K562 (cell line): Measurements from ENCODE around the gene OR2V2. TPM values are rescaled to one million over a fixed set of nuclear protein-coding genes. Genes with fewer than 3 reads are reported as not detected.
A peak's percentile ranks its signal among the peaks of the same experiment; 100 is the strongest.

Source experiments
- ATF7 ChIP-seq: fragments of 450-650 bp; IDR thresholded peaks from 2 replicates; pipeline ENCODE4 v1.7.1; 2014; ENCODE audit warnings: mild to moderate bottlenecking, moderate library complexity
- CREM ChIP-seq: IDR thresholded peaks from 2 replicates; pipeline ENCODE4 v1.6.1; 2014; ENCODE audit warnings: antibody characterized with exemption, low read depth
- E2F1 ChIP-seq: sonication (generic); formaldehyde crosslinking; IDR thresholded peaks from 2 replicates; pipeline ENCODE4 v1.8.1; 2023; ENCODE audit warnings: mild to moderate bottlenecking, missing genetic modification reagents, moderate library complexity
- ETS1 ChIP-seq: conservative IDR thresholded peaks from 2 replicates; pipeline ENCODE4 v1.6.1; 2011; ENCODE audit warnings: low read depth, mild to moderate bottlenecking, low read length; ENCODE audit not compliant: control insufficient read depth
- FOXM1 ChIP-seq, 2 experiments: fragments of 450-650 bp in 1 of 2; sonication (generic) in 1 of 2; formaldehyde crosslinking in 1 of 2; IDR thresholded peaks; 2 replicates each; pipeline versions ENCODE4 v1.6.1 to v1.9.0; 2017 to 2022; ENCODE audit warnings: low read depth in 2 of 2, mild to moderate bottlenecking in 2 of 2, missing genetic modification reagents in 1 of 2, moderate library complexity in 1 of 2
- GTF2A2 ChIP-seq: IDR thresholded peaks from 2 replicates; pipeline ENCODE4 v1.6.1; 2016; ENCODE audit warnings: mild to moderate bottlenecking, missing genetic modification characterization, missing compliant biosample characterization
- HDAC1 ChIP-seq, 2 experiments: fragments of 450-650 bp; IDR thresholded peaks; 2 replicates each; pipeline ENCODE4 v1.6.1; 2016 to 2017; ENCODE audit warnings: inconsistent platforms in 1 of 2, mild to moderate bottlenecking in 1 of 2, moderate library complexity in 1 of 2
- HDAC8 ChIP-seq: fragments of 450-650 bp; IDR thresholded peaks from 2 replicates; pipeline ENCODE4 v1.6.1; 2016; ENCODE audit warnings: mild to moderate bottlenecking, missing genetic modification characterization, moderate library complexity, missing compliant biosample characterization
- MAZ ChIP-seq, 2 experiments: fragments of 450-650 bp in 1 of 2; sonication (generic) in 1 of 2; formaldehyde crosslinking; IDR thresholded peaks in 1 of 2; conservative IDR thresholded peaks in 1 of 2; 2 replicates each; pipeline versions ENCODE4 v1.4.0 to v1.5.0; 2020; ENCODE audit warnings: mild to moderate bottlenecking in 1 of 2, missing genetic modification reagents in 1 of 2
- NFATC3 ChIP-seq: fragments of 450-650 bp; IDR thresholded peaks from 2 replicates; pipeline ENCODE4 v1.6.1; 2017; ENCODE audit warnings: mild to moderate bottlenecking
- PHB2 ChIP-seq: fragments of 450-650 bp; IDR thresholded peaks from 2 replicates; pipeline ENCODE4 v1.6.1; 2017; ENCODE audit warnings: low read depth
- PRDM10 ChIP-seq: fragments of 450-650 bp; IDR thresholded peaks from 2 replicates; pipeline ENCODE4 v1.6.1; 2018; ENCODE audit not compliant: partially characterized antibody
- RBBP5 ChIP-seq: fragments of 200-600 bp; sonication (generic); IDR thresholded peaks from 2 replicates; pipeline ENCODE4 v1.6.1; 2012; ENCODE audit warnings: borderline replicate concordance, mild to moderate bottlenecking, low read length, control low read depth, inconsistent platforms; ENCODE audit not compliant: insufficient read depth, poor library complexity, severe bottlenecking
- RBM34 ChIP-seq: fragments of 200-400 bp; formaldehyde crosslinking; IDR thresholded peaks from 2 replicates; pipeline ENCODE4 v1.6.1; 2018; ENCODE audit warnings: low read length, borderline replicate concordance; ENCODE audit not compliant: insufficient read depth
- RFX1 ChIP-seq: fragments of 450-650 bp; IDR thresholded peaks from 2 replicates; pipeline ENCODE4 v1.6.1; 2016; ENCODE audit warnings: mild to moderate bottlenecking, moderate library complexity
- SRSF7 ChIP-seq: fragments of 200-400 bp; formaldehyde crosslinking; optimal IDR thresholded peaks from 2 replicates; pipeline ENCODE3; 2017; ENCODE audit warnings: mild to moderate bottlenecking, low read depth, low read length
- ZBTB1 ChIP-seq: sonication (generic); formaldehyde crosslinking; IDR thresholded peaks from 2 replicates; pipeline ENCODE4 v1.8.1; 2023; ENCODE audit warnings: missing genetic modification reagents, low read depth, mild to moderate bottlenecking, borderline replicate concordance
- ZBTB5 ChIP-seq: fragments of 450-650 bp; IDR thresholded peaks from 2 replicates; pipeline ENCODE4 v1.6.1; 2017; ENCODE audit warnings: antibody characterized with exemption
- ZNF133 ChIP-seq: fragments of 250-450 bp; sonication (Bioruptor Pico); IDR thresholded peaks from 2 replicates; pipeline ENCODE4 v1.4.0; 2020; ENCODE audit warnings: mild to moderate bottlenecking
- ZNF785 ChIP-seq: fragments of 250-450 bp; sonication (Bioruptor Pico); IDR thresholded peaks from 2 replicates; pipeline ENCODE4 v1.4.0; 2020; ENCODE audit warnings: mild to moderate bottlenecking
- polyA plus RNA-seq, 8 experiments: library from polyadenylated mRNA; depleted of rRNA in 4 of 8; stranded (reverse) in 5 of 8; unstranded in 3 of 8; fragments of >200 nt; fragmentation: Nextera tagmentation in 2 of 8; fragmentation: Illumina TruSeq in 1 of 8; extraction: Ambion mirVana in 2 of 8; extraction: Trizol in 1 of 8; gene quantifications; 2 replicates each; pipeline versions ENCODE4 v1.2.1 to v1.2.3, GENCODE V29; 2011 to 2014; ENCODE audit warnings: inconsistent platforms in 1 of 8, missing spikeins in 1 of 8
- total RNA-seq, 7 experiments: library from RNA; depleted of rRNA in 6 of 7; stranded (reverse); fragments of >200 nt in 6 of 7; fragmentation: Illumina TruSeq in 2 of 7; extraction: Trizol in 2 of 7; gene quantifications; 2 replicates each; pipeline versions ENCODE4 v1.2.1 to v1.2.3, GENCODE V29; 2011 to 2021; ENCODE audit warnings: low replicate concordance in 1 of 7

Gene OR2V2
- total and polyA plus RNA-seq, 9 of the 15 experiments (the other 6 are each of a cell fraction or from before 2014, with no cell fraction given): 0.01 TPM; not detected in 8

GRCh38 chr5:181188700-181189362 lies 41.4 kb downstream of the OR2V2 start (continued):
- TF ChIP-seq ZBTB5 (peak; percentile 24; the same call in 1 of the 2 replicates), CREM (peak; percentile 11; the same call in 1 of the 2 replicates), GTF2A2 (tag) (no peak), E2F1 (0 out of 2 replicates have a peak, but pooled peaks have one; percentile 54), PRDM10 (peak; percentile 48), SRSF7 (no peak), RBBP5 (peak; percentile 72), RFX1 (no peak), ETS1 (peak; percentile 68), MAZ (CRISPR knock-in tag; conservative IDR thresholded peaks at IDR 0.05 in 1 of 2, IDR thresholded peaks at IDR 0.05 in 1 of 2) (no peak), ZNF133 (CRISPR knock-in tag) (no peak), ATF7 (no peak), NFATC3 (no peak), HDAC8 (tag) (no peak), RBM34 (no peak), HDAC1 (IDR thresholded peaks at IDR 0.05) (0 out of 4 replicates have a peak, but pooled peaks of 1 of the 2 experiments have one; percentile 71), ZBTB1 (CRISPR knock-in tag) (no peak), ZNF785 (CRISPR knock-in tag) (no peak), PHB2 (no peak), FOXM1 (IDR thresholded peaks at IDR 0.05; ENCODE audit: low read depth) (peak; percentile 6; the same call in 1 of the 2 replicates), FOXM1 (CRISPR knock-in tag; IDR thresholded peaks at IDR 0.05; ENCODE audit: low read depth) (no peak)
